Right lobe of liver (tissue), 4 donors: ENCODE data around the gene NXPH1.

Source experiments
- CTCF ChIP-seq, 4 donors: fragments of 200-600 bp in 3 of 4; fragments of 450-650 bp in 1 of 4; IDR thresholded peaks; one replicate each; pipeline versions ENCODE4 v1.5.1 to v1.8.0; 2016 to 2022; ENCODE audit warnings: antibody characterized with exemption in 4 of 4, mild to moderate bottlenecking in 2 of 4
- POLR2A ChIP-seq: fragments of 450-650 bp; IDR thresholded peaks from one replicate; pipeline ENCODE4 v1.6.1; 2017; ENCODE audit warnings: antibody characterized with exemption, mild to moderate bottlenecking
- donor health status: DM: no; HTN: no; CAD: no.
- donor health status: DM: no; HTN: no; CAD: no.
- donor health status: DM: no; HTN: yes; CAD: no.

- TF ChIP-seq POLR2A: no peak
- no peak for TF ChIP-seq CTCF (IDR thresholded peaks at IDR 0.05)
These were observed 128.0 kb downstream of the NXPH1 start for GRCh38 chr7:8561449-8561848.
